HG02870 (cell line): ENCODE results near the gene UBE2V1.
"Not testable (repeated sequence)": the region's sequence is repeated elsewhere in the genome, so short reads cannot be mapped to it uniquely, and the experiment has no call there.

Source experiments
- ATAC-seq: cut with Tn5 transposase; IDR thresholded peaks from one replicate; pipeline ENCODE4 v1.9.1; 2021; ENCODE audit warnings: mild to moderate bottlenecking, moderate library complexity; ENCODE audit not compliant: unreplicated experiment

UBE2V1 gene

DNA sequence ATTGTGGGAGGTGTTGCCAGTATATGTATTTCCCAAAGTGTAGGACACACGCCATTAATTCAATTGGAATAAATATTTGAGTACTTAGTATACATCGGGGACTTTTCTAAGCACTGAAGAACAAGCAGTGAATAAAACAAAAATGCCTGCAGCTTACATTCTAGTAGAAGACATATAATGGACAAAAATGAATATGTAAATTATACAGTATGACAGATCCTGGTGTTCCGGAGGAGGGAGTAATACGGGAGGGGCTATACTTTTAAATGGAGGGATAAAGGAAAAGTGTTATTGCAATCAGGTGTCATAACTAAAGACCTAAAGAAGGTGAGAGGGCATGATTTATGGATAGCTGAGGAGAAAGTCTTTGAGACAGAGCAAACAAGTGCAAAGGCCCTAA, 15.1 kb downstream of the UBE2V1 start:
- ATAC-seq, result no peak

DNA sequence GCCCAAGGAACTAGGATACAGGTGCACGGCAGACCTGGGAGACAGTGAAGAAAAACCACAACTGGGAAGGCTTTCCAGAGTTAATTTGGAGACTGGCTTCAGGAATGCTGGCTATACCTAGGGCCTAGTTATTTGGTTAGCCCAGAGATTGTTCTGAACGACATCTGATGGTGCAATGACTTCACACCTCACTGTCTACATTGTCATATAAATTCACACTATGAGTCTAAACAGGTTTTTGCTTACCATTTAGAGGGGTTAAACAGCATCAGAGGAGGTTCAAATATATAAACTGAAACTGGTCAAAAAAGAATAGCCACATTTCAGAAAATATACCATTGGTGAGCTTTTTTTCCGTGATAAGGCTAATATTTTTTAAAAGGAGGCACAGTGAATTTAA, 16.7 kb downstream of the UBE2V1 start:
- ATAC-seq, result no peak

DNA sequence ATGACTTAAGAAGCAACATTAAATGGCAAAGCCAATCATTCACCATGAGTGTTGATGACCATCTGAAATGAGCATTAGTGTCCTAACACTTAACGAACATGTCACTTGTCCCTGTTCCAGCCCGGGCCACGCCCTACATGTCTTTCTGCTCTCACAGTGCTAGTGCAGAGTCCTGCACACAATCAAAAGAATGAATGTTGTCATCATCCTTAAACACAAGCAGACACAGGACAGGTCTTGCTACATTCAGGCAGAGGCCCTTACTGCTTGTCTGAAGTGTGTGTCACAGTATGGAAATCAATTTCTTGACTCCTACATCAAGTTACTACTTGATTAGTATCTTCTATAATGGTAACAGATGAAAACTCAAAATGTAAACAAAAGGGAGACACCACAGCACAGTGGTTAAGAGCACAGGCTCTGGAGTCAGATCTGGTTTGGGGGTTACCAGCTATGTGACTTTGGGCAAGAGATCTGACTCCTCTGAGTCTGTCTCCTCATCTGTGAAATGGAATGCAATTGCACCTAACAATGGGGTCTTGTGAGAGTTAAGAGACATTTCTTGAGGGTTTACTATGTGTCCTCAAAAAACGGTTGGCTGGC, 17.4 kb downstream of the UBE2V1 start:
- ATAC-seq, result no peak

DNA sequence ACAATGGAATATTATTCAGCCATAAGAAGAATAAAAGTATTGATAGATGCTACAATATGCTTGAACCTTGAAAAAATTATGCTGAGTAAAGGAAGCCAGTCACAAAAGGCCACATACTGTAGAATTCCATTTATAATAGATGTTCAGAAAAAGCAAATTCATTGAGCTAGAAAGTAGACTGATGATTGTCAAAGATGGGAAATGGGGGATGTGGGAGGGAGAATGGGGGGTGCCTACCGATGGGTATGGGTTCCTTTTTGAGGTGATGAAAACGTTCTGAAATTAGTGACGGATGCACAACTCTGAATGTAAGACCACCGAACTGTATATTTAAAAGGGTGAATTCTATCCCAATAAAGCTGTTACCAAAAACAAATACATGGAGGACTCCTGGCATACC, 18.4 kb downstream of the UBE2V1 start:
- no peak for ATAC-seq

DNA sequence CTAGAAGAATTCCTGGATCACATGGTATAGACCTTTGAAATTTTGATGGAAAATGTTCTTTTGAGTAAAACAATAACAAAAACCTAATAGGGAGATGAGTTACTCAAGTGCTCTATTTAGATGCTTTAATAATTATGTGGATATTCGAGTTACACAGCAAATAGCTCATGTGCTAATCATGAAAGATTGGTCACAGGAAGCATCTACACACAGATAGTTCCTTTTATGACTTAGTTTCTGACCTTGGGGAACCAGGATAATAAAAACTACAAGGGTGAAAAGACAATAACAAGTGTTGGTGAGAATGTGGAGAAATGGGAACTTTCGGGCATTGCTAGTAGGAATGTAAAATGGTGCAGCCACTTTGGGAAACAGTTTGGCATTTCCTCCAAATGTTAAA, 19.7 kb downstream of the UBE2V1 start:
- no peak for ATAC-seq

DNA sequence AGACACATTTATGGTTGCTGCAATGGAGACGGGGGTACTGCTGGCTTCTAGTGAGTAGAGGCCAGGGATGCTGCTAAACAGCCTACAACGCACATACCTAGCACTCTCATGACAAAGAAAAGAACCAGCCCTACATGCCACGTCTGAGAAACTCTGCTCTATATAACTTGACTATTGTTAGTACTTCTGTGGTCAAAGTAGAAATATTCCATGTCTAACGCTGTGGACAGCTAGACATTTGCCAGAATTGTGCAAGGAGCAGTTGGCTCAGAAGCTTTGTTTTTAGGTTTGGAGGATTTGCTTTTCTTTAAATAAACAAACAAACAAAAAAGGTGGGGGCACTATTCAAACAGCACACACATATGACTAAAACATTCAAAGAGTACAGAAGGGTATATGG, 20.5 kb downstream of the UBE2V1 start:
- no peak for ATAC-seq

DNA sequence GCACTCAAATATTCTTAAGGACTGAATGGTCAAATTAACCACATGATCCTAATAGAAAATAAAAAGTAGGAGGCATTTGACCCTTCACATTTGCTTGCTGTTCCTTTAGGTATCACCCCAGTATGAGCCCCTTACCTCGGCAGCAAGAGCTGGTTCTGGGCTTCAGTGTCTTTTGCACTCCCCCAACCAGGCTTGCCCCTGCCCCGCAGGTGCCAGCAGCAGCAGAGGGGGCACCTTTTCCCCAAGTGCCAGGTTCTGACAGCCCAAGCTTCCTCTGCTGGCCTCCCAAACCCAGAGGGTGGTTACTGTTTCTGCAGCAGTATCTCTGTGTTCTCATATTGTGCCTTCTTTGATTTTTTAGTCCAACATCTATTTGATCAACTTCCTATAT, 23.2 kb downstream of the UBE2V1 start:
- ATAC-seq, result no peak

DNA sequence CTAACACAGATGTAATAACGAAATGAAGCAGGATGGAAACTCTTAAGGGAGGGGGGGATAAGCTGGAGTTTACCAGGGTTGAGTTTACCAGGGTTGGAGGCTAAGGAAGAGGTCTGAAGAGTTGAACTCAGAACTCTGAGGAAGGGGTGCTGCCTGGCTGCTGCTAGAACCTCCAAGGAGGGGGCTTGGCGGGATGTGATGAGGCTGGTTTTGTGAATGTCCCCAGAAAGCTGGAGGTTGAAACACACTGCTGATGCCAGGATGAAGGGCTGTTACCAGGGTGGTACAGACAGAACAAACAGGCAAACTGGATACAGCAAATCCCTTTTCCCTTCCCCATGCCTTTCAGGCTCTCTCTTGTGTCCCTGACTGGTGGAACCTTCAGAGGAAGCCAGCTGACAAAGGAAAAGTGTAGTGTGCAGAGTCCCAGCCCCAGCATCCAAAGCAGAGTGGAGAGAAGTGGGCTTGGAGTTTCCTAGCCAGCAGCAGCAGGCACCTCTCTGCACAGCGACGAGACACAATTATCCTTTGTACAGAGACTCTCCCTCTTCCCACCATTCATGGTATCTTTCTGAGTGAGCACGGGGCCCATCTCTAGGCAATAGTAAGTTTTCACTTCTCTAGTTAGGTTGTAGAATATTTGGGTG, 23.7 kb downstream of the UBE2V1 start:
- no peak for ATAC-seq

DNA sequence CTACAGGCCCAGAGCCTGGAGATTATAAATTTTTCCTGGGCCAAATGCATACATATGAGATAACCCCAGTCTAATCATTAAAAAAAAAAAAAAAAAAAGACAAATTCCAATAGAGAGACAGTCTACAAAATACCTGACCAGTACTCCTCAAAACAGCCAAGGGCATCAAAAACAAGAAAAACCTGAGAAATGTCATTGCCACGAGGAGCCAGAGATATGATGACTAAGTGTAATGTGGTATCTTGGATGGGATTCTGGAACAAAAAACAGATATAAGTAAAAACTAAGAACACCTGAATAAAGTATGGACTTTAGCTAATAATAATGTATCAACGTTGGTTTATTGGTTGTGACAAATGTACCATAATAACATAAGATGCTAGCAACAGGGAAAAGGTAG, 24.9 kb downstream of the UBE2V1 start:
- ATAC-seq, result no peak

DNA sequence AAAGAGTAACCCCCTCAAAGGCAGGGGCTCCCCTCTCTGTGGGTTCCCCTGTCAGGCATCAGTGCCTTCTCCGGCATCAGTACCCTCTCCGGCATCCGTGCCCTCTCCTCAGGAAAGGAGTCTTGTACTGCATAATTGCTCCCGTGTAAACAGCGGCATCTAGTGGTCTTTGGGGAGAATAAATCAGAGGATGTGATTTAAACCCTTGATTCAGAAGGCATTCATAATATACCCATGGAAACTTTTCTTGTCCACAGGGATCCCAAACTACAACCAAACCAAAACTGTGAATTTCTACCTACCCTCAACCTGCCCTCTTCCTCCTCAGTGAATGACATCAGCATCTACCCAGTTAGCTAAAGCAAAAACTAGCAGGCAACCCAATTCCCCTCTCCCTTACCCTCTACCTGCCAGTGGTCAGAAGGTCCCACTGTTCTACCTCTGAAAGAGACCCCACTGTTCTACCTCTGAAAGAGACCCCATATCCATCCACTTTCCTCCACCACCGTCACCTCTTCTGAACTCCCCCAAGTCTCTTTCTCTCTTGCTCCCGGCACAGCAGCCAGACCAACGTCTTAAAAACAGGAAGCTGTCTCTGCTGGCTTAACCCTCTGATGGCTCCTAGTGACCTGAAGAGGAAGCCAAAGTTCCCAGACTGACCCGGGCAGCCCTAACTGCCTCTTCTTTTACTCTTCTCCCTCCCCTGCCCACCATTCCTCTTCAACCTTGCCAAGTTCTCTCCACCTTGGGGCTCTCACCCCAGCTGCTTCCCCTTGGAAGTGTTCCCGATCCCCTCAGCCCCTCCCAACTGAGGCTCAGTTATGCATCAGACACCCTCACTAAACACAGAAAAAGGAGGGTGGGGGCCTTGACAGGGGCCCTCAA, 27.2 kb downstream of the UBE2V1 start:
- no peak for ATAC-seq

DNA sequence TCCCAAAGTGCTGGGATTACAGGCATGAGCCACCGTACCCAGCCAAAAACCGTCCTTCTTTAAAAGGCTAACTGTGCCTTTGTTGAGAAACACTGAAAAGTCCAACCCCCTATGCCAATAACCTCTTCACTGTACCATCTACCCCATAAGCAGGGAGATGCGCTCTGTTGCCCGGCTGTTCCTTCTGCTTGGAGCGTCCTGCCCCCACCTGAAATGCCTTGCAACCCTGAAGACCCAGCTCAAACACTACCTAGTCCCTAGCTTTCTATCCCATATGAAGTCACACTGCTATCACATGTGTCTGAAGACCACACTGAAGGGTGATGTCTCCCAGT, 27.8 kb downstream of the UBE2V1 start:
- no peak for ATAC-seq

DNA sequence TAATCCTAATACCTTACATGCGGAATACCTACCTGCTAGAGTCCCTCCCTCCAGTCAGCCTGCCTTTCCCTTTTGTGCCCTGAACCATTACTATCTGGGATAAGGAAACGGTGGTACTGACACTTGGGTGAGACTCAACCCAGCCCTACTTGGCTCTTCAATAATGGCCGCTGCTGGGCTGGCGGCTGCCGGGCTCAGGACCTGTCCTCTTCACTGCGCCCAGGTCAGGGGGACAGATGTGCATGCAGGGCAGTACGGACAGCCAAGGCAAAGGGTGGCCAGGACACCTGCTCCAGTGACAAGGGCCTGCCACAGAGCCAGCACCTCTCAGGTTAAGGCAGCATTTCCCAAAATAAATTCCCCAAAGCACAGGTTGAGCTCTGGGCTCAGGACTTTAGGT, 29.9 kb downstream of the UBE2V1 start:
- ATAC-seq, result no peak

DNA sequence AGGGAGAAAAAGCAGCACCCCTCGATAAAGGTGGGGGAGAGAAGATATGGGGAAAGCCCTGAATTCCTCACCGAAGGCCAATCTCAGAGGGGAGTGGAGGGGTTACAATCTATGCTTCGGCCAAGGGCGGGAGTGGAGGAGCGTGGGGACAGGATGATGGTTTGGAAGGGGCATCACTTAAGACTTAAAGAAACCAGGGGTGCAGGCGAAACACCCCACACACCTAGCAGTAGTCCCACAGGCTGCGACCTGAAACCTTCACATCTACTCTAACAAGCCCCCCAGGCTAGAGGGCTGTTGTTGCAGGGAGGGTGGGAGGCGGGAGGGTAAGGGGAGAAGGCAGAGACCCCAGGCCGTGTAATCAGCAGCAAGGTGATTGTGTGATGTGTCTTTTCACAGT, 30.9 kb downstream of the UBE2V1 start:
- not testable (repeated sequence) for ATAC-seq

DNA sequence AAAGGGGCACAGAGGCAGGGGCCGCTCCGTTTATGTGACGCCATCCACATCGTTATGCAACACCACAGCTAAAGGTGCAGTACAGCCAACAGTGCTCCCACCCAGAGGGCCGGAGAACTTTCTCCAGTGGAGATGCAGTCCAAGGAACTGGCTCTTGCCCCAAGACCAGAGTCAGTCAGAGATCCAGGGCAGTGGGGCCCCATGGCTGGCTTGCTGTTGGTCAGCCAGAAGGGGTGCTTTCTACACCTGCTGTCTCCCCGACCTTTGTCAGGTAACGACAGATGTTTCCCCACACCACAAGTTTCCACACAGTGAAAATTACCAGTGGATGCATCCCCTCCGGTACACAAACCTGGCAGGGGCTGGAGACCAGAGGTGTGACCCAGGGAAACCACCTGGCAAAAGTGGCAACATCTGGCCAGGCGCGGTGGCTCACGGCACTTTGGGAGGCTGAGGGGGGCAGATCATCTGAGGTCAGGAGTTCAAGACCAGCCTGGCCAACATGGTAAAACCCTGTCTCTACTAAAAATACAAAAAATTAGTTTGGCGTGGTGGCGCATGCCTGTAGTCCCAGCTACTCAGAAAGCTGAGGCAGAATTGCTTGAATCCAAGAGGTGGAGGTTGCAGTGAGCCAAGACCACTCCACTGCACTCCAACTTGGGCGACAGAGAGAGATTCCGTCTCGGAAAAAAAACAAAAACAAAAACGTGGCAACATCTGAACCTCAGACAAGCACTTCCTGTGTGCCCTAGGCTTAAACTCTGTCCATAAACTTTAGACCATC, 34.9 kb downstream of the UBE2V1 start:
- ATAC-seq, result no peak

DNA sequence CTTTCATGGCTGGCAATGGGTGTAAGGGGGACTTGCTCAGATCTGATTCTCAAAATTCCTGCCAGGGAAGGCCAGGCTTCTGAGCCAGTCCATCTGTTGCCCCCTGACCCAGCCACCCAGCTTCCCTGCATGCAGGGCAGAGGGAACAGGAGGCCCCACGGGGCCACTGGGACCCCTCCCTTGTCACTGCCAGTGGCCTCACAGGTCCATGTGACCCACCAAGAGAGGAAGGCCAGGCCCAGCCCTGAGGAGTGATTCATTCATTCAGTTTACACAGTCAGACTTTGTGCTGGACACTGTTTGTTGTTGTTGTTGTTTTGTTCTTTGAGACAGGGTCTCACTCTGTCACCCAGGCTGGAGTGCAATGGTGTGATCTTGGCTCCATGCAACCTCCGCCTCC, 39.5 kb downstream of the UBE2V1 start:
- ATAC-seq, result no peak

DNA sequence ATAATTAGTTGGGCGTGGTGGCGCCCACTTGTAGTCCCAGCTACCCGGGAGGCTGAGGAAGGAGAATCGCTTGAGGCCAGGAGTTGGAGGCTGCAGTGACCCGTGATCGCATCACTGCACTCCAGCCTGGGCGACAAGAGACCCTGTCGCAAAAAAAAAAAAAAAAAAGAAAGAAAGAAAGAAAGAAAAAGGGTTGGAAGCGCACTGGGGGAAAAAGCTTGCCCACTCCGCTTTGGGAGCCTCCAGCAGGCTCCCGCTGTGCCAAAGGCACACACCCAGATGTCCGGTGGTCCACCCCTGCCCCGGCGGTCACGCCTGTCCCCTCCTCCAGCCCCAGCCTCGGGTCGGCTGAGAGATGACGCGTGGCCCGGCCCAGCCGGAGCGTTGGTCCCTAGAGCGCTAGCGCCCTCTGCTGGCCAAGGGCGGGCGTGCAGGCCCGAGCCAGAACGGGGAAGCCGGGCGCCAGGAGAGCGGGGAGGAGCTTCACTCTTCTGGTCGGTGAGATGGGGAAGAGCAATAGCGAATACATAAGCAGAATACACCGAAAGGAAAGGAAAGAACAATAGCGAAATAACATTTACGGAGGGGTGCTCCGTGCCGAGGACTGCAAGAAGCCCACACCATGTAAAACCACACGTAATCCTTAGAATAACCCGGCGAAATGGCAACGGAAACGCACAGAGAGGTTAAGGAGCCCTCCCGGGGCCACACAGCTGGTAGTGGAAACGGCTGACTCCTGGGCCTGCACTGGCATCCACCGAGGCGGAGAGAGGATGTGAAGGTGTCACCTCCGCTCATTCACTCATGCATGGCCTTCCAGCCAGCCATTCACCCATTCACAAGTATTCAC, 41.7 kb downstream of the UBE2V1 start:
- ATAC-seq, result no peak

DNA sequence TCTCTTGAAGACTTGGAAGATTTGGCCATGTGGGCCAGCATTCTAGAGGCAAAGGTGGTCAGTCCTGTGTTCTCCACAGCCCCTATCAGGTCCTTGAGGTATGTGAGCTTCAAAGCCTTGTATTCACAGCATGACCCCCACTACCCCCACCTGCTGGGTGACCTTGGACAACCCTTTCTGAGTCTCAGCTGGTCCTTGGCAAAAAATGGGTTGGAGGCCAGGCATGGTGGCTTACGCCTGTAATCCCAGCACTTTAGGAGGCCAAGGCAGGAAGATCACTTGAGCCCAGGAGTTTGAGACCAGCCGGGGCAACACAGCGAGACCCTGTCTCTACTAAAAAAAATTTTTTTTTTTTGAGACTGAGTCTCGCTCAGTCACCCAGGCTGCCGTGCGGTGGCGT, 42.6 kb downstream of the UBE2V1 start:
- ATAC-seq, result no peak

DNA sequence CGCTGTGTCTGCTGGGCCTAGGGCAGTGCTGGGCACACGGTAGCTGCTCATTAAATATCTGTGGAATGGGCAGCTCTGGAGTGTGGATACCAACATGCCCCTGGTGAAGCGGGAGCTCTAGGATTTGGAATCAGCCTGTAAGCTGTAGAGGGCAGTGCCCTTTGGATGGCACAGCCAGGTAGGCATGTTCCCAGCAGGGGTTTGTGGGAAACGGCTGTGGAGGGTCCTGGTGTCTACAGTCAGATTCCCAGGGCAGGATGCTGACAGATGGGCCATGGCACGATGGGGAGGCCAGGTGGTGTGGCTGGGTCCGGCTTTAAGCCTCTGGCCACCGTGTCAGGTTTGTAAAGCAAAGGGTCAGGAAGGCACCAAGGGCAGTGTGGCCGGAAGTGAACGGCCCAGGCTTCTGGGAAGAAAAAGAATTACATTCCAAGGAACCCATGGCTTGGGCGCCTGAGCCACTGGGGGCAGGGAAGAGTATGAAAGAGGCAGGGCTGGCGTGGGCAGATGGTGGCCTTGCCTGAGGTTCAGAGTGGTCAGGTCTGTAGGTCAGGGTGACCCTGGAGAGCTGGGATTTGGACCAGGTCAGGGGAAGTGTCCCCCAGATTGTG, 44.8 kb downstream of the UBE2V1 start:
- ATAC-seq, result no peak

DNA sequence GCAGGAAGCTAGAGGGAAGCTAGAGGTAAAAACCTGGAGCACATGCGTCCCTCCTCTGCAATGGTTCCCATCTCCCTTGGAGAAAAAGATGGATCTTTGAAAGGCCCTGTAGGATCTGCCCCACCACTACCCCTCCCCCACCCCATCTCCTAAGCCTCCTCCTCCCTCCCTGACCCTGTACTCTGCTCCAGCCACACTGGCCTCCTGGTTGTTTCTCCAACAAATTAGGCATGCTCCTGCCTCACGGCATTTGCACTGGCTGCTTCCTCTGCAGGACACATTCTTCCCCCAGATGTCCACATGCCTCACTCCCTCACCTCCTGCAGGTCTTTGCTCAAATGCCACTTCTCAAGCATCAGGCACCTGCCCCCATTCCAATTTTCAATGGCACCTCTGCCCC, 45.5 kb downstream of the UBE2V1 start:
- no peak for ATAC-seq

DNA sequence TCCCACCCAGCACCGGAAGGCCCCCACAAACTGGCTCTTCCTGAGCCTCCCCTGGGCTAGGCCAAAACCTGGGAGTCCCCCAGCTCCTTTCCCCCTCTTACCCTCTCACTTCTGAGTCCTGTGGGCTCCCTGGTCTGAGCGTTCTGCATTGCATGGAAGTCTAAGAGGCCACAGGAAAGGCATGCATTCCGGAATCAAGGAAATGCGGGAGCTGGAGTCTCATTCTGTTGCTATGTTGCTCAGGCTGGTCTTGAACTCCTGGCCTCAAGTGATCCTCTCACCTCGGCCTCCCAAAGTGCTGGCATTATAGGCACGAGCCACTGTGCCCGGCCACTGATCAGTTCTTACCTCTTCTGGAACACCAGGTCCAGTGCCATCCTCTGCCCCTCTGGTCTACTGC, 45.9 kb downstream of the UBE2V1 start:
- no peak for ATAC-seq
